ENCODE results near the gene TRIO. TPM values are rescaled to one million over a fixed set of nuclear protein-coding genes. Genes with fewer than 3 reads are reported as not detected.

Gene TRIO
- polyA plus RNA-seq, 1 donor (not counting 4 experiments of a cell fraction or from before 2014, with no cell fraction given) = 57.2 TPM

DNA sequence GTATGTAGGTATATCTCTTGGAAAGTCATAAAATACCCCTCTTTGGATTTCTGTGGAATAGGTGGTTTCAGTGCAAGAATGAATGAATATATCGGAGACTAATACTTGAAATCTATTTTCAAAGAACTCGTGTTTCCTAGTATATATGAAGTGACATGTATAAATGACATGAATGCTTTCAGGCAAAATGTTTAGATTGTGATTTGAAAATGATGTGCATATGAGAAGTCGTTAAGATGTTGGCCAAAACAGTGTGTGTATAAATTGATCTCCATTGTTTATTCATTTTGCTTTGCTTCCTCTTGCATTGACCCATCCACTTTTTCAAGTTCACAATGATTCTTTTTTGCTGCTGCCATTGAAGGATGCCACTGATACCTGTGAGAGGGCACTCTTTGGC lies 8.3 kb downstream of the TRIO start:
- DNase-seq (ENCODE audit: low read depth, low spot score) (no peak), FAIRE-seq (no peak)
- peaks cover 70% of the 10 kb centered on the region for H4K20me1 ChIP-seq (ENCODE audit: control insufficient read depth, extremely low read depth, insufficient read depth, low read length)
- H3K4me1 ChIP-seq (ENCODE audit: control insufficient read depth, extremely low read depth, insufficient read depth, low read length) = peaks cover 67% of the 10 kb centered on the region
- H3K79me2 ChIP-seq (ENCODE audit: control insufficient read depth, insufficient read depth, low read length) = peaks cover 99% of the 10 kb centered on the region
- no peak overlapping the region for H3K9ac ChIP-seq (ENCODE audit: control insufficient read depth, extremely low read depth, insufficient read depth, low read length)
- no peak overlapping the region for H3K27ac ChIP-seq (ENCODE audit: control insufficient read depth, insufficient read depth, low read length)
- H3K4me3 ChIP-seq (ENCODE audit: control insufficient read depth in 2 of 3, extremely low read depth in 1 of 3, insufficient read depth in 2 of 3, low read depth in 1 of 3, low read length in 3 of 3) = no peak overlapping the region
- peaks cover 19% of the 10 kb centered on the region for H3K9me1 ChIP-seq (ENCODE audit: control insufficient read depth, extremely low read depth, insufficient read depth, low read length)
- no peak overlapping the region for H2AFZ ChIP-seq (ENCODE audit: control insufficient read depth, low read length)
- H3K36me3 ChIP-seq (ENCODE audit: control insufficient read depth in 2 of 2, extremely low read depth in 1 of 2, insufficient read depth in 2 of 2, low read length in 2 of 2) = no peaks in the 10 kb centered on the region
- no peaks in the 10 kb centered on the region for H3K9me3 ChIP-seq (ENCODE audit: control insufficient read depth, low read depth, low read length)
- H3K27me3 ChIP-seq (ENCODE audit: control insufficient read depth, extremely low read depth, insufficient read depth, low read length) = no peaks in the 10 kb centered on the region
- dilution Hi-C loops (cut with MboI; ENCODE audit: extremely low pct_ligation_motif_present, low sequenced_read_pairs) = no loop called here
- H3K4me2 ChIP-seq (ENCODE audit: control insufficient read depth, extremely low read depth, insufficient read depth, low read depth, low read length) = no peak overlapping the region
- TF ChIP-seq, protein P1, sequence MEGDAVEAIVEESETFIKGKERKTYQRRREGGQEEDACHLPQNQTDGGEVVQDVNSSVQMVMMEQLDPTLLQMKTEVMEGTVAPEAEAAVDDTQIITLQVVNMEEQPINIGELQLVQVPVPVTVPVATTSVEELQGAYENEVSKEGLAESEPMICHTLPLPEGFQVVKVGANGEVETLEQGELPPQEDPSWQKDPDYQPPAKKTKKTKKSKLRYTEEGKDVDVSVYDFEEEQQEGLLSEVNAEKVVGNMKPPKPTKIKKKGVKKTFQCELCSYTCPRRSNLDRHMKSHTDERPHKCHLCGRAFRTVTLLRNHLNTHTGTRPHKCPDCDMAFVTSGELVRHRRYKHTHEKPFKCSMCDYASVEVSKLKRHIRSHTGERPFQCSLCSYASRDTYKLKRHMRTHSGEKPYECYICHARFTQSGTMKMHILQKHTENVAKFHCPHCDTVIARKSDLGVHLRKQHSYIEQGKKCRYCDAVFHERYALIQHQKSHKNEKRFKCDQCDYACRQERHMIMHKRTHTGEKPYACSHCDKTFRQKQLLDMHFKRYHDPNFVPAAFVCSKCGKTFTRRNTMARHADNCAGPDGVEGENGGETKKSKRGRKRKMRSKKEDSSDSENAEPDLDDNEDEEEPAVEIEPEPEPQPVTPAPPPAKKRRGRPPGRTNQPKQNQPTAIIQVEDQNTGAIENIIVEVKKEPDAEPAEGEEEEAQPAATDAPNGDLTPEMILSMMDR (optimal IDR thresholded peaks at IDR 0.05 in 1 of 3, IDR thresholded peaks at IDR 0.05 in 1 of 3, conservative IDR thresholded peaks at IDR 0.05 in 1 of 3; ENCODE audit: extremely low read depth in 1 of 3, insufficient read depth in 2 of 3, low read length in 3 of 3) = no peak
- TF ChIP-seq EZH2 (IDR thresholded peaks at IDR 0.05; ENCODE audit: low read length) = no peak

DNA sequence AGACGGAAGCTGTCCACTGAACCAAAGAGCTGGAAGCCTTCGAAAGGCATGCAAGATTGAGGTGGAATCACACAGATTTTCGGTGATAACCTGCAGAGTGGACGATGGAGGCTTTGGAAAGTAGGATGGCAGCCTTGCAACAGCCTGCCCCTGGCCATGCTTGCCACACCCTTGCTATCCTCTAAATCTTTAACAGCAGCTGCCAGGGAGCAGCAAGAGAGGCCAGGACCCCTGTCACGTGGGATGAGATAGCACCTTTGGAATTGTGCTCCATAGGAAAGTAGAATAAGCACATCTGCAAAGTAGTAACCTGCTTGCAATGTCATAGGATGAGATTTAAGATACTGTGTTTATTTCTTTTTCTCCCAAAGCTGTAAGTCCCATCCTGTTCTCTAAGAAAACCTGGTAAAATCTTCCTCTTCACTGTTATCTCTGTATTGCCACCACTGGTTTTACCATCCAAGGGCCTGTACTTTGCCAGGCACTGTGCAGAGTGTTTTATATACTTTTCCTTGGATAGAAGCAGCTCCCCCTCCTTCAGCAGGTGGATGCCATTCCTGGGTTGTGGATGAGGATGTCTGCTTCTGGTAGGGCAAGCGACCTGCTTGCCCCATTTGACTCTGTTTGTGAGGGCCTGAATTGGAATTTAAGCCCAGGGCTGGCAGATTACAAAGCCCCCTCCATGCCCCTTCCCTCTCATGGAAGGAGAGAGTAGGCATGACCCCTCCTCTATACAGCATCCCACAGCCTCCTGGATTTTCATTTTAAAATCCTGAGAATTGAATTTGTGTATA lies 10.1 kb downstream of the TRIO start:
- Histone ChIP-seq H3K79me2 (ENCODE audit: control insufficient read depth, insufficient read depth, low read length) (peaks cover 95% of the 10 kb centered on the region), H2AFZ (ENCODE audit: control insufficient read depth, low read length) (no peak overlapping the region), H3K9ac (ENCODE audit: control insufficient read depth, extremely low read depth, insufficient read depth, low read length) (peak overlapping the region; percentile 46), H4K20me1 (ENCODE audit: control insufficient read depth, extremely low read depth, insufficient read depth, low read length) (peaks cover 57% of the 10 kb centered on the region), H3K4me1 (ENCODE audit: control insufficient read depth, extremely low read depth, insufficient read depth, low read length) (peaks cover 67% of the 10 kb centered on the region), H3K27me3 (ENCODE audit: control insufficient read depth, extremely low read depth, insufficient read depth, low read length) (no peaks in the 10 kb centered on the region), H3K9me1 (ENCODE audit: control insufficient read depth, extremely low read depth, insufficient read depth, low read length) (peaks cover 17% of the 10 kb centered on the region), H3K9me3 (ENCODE audit: control insufficient read depth, low read depth, low read length) (no peaks in the 10 kb centered on the region), H3K4me2 (ENCODE audit: control insufficient read depth, extremely low read depth, insufficient read depth, low read depth, low read length) (peak overlapping the region; percentile 63), H3K27ac (ENCODE audit: control insufficient read depth, insufficient read depth, low read length) (peak overlapping the region; percentile 52), H3K4me3 (ENCODE audit: control insufficient read depth in 2 of 3, extremely low read depth in 1 of 3, insufficient read depth in 2 of 3, low read depth in 1 of 3, low read length in 3 of 3) (peak overlapping the region in 1 of 3 experiments; percentile 32), H3K36me3 (ENCODE audit: control insufficient read depth in 2 of 2, extremely low read depth in 1 of 2, insufficient read depth in 2 of 2, low read length in 2 of 2) (no peaks in the 10 kb centered on the region)
- dilution Hi-C loops (cut with MboI; ENCODE audit: extremely low pct_ligation_motif_present, low sequenced_read_pairs) = no loop called here
- no peak for TF ChIP-seq EZH2 (IDR thresholded peaks at IDR 0.05; ENCODE audit: low read length)
- TF ChIP-seq, protein P1 (optimal IDR thresholded peaks at IDR 0.05 in 1 of 3, IDR thresholded peaks at IDR 0.05 in 1 of 3, conservative IDR thresholded peaks at IDR 0.05 in 1 of 3; ENCODE audit: extremely low read depth in 1 of 3, insufficient read depth in 2 of 3, low read length in 3 of 3) = no peak
- DNase-seq (ENCODE audit: low read depth, low spot score) = no peak
- no peak for FAIRE-seq

Measured in keratinocyte (primary cell).